SK-N-MC (cell line): Measurements from ENCODE around the gene R3HCC1L.

Source experiments
- EZH2 ChIP-seq: fragments of 200-600 bp; sonication (generic); IDR thresholded peaks from one replicate; pipeline ENCODE4 v1.6.1; 2017; ENCODE audit warnings: antibody characterized with exemption
- POLR2AphosphoS5 ChIP-seq: IDR thresholded peaks from 2 replicates; pipeline ENCODE4 v1.6.1; 2012; ENCODE audit warnings: mild to moderate bottlenecking, low read depth, low read length, borderline replicate concordance

DNA sequence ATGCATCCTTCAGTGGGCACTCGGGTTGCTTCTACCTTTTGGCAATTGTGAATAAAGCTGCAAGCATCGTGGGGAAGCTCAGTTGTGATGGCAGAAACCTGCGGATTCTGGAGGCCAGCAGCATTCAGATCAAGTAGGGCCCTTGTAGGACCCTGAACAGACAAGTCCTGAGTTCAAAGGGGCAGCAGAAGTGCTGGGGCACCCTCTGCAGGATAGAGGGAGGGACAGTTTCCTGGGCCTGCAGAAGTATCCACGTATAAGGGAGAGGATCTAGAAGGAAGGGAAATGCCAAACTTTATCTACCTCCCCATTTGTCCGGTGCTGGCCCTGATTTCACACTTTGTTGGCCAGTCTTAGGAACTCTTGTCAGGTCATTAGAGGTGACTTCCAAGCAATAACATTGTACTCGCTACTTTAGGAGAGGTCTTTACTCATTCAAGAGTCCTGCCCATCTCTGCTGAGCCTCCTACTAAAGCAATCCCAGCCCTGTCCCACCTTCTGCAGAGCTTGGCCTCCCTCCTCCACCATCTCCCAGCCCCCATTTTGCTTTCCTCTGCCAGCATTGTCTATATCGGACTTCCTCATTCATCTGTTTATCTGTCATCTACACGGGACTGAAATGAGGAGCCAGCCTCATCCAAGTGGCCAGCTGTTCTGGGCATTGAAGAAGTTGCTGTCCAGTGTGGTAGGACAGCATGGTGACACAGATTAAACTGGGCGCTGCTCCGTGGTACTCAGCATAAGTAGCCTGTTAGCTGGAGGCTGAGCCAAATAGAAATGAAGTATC is 26.6 kb upstream of the R3HCC1L start:
- TF ChIP-seq EZH2, result no peak
- TF ChIP-seq POLR2AphosphoS5, result no peak
